ENCODE results near the gene FRAT2. TPM values are rescaled to one million over a fixed set of nuclear protein-coding genes. Genes with fewer than 3 reads are reported as not detected.

The FRAT2 gene
- total and polyA plus RNA-seq, 5 experiments from 2014 or later, result 9.3 to 30.6 (median 27.4) TPM

DNA sequence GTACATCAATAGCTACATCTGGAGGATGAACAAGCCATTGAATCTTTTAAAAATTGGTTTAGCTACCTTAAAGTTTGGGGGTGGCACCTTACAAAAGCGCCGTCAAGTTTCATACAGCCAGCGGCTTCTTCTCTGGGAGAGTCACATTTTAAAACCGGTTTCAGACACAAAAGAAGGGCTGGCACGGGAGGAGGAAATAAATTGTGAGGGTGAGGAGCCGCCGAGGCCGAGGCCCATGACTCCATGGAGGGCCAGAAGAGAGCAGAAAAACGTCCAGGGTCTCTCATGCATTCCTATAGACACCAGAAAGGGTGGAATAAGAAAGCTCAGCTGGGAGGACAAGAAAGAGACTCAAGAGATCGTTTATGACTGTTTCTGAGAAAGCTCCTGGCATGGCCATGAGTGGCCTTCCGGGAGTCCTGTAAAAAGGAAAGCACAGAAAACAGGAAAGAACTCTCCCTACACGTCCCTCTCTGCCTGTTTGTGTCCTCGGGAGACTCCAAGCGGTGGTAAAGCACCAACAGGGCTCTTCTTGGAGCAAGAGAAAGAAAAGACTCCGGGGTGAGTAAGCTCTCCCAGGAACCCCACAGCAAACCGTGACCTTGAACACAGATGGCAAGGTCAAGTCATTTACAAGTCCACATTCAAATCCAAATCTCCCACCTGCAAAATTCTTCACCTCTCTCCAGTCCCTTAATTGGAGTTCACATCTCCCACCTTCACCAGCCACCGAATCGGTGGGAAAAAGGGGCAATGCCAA lies 1.8 kb downstream of the FRAT2 start:
- Mint-ChIP-seq H3K4me3 (peak overlapping the region; percentile 87 to 98 (median 92)), H3K27ac (peak overlapping the region; percentile 87 to 97 (median 96)), H3K4me1 (peaks cover 31 to 65% (median 51%) of the 10 kb centered on the region in 4 donors), H3K27me3 (no peaks in the 10 kb centered on the region), H3K9me3 (no peaks in the 10 kb centered on the region), H3K36me3 (peaks cover 0 to 38% (median 9%) of the 10 kb centered on the region in 3 donors)
- POLR2A ChIA-PET, result interaction anchor here (0.7 to 7.6 kb wide), 6 partner anchors 11 to 54 kb away, joined by 3 to 179 read pairs (median 4); partner anchors contain the start of gene FRAT1
- no peak for DNase-seq
- no peak for ATAC-seq

DNA sequence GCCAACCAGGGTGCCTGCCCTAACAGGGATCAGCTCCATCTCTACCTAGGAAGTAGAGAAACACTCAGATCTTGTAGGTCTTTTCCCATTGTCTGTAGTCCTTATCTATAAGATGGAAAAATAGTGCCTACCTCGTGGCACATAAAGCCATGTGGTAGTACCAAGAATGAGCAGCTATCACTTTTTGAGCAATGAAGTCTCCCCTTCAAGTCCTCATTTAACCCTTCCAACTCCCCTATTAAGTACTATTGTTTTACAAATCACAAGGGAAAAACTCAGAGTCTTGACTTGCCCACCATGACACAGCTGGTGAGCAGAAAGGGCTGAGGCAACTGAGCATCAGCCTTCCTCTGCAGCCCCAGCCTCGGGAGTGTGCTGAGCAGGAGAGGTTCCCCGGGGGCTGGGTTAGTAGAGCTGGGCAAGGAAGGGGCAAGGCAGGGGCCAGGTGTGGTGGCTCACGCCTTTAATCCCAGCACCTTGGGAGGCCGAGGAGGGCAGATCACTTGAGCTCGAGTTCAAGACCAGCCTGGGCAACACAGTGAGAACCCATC lies 3.3 kb downstream of the FRAT2 start:
- no peaks in the 10 kb centered on the region for H3K27me3 Mint-ChIP-seq
- peak overlapping the region in 9 of 10 donors; percentile 2 to 97 (median 67) for H3K27ac Mint-ChIP-seq
- peaks cover 35 to 75% (median 58%) of the 10 kb centered on the region in 4 donors for H3K4me1 Mint-ChIP-seq
- DNase-seq, result no peak
- no peak for ATAC-seq
- no peaks in the 10 kb centered on the region for H3K9me3 Mint-ChIP-seq
- POLR2A ChIA-PET, result interaction anchor here (0.7 to 7.6 kb wide), 4 partner anchors 11 to 262 kb away, joined by 3 to 179 read pairs (median 4); partner anchors contain the start of gene FRAT1
- H3K4me3 Mint-ChIP-seq, result peak overlapping the region; percentile 61 to 98 (median 92)
- peaks cover 0 to 39% (median 9%) of the 10 kb centered on the region in 3 donors for H3K36me3 Mint-ChIP-seq

DNA sequence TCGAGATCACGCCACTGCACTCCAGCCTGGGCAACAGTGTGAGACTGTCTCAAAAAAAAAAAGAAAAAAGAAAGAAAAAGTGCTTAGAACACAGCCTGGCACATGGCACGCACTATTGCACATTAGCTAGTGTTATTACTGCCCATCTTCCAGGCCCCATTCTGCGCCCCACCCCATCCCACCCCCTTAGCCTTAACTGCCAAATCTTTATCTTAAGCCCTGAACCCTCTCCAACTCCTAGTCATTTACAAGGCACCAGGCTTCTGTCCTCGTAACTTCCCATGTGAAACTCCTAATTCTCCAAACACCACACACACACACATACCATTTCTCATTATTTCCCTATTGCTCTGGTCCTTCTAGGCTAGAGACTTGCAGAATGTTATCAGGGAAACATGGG lies 4.8 kb downstream of the FRAT2 start:
- Mint-ChIP-seq H3K4me3 (peak overlapping the region in 3 of 10 donors; percentile 3 to 54 (median 14)), H3K36me3 (peaks cover 0 to 41% (median 9%) of the 10 kb centered on the region in 3 donors)

DNA sequence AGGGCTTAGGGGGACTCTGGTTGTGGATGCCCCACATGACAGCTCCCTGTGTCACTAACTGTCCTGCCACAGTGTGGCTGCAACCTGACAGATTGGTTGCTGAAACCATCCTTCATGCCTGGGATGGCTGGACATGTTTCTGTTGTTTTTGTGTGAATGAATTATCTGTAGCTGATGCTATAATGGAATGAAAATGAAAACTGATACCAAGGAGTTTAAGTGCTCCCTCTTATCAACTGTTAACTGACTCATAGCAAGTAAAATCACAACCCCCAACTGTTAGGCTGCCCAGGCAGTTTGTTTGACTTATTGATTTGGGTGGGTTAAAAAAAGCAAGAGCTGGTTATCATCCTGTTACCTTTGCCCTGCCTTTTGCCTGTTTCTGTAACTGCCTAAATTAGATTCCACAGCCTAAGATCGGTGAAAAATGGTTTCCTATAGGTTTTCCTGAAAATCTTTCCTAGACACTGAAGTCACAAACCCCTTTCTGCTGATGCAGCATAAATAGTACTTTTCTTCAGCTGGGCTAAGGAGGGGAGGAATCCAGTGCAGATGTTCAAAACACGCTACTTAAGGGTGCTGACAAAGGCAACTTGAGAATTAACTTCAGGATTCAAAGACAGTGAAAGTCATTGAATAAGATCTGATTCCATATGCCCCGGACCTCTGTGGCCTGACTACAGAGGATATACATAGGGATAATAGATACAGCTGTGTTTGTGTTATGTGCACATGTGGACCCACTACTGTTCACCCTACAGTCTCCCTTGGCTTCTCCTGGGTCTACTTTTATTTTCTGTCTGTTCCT lies 5.7 kb downstream of the FRAT2 start:
- Mint-ChIP-seq H3K4me1 (peaks cover 38 to 74% (median 58%) of the 10 kb centered on the region in 4 donors), H3K27ac (peak overlapping the region in 8 of 10 donors; percentile 10 to 82 (median 58)), H3K4me3 (no peak overlapping the region), H3K36me3 (peaks cover 0 to 41% (median 9%) of the 10 kb centered on the region in 3 donors), H3K9me3 (no peaks in the 10 kb centered on the region), H3K27me3 (no peaks in the 10 kb centered on the region)
- POLR2A ChIA-PET, result interaction anchor here (7.6 kb wide), 1 partner anchor 9 kb away, joined by 179 read pairs; the partner anchor contains the start of gene FRAT1
- ATAC-seq, result no peak
- no peak for DNase-seq

More for the DNA sequence above, 4.8 kb downstream of the FRAT2 start:
- Mint-ChIP-seq H3K4me1 (peaks cover 38 to 74% (median 58%) of the 10 kb centered on the region in 4 donors), H3K27ac (peak overlapping the region in 6 of 10 donors; percentile 12 to 86 (median 62)), H3K9me3 (no peaks in the 10 kb centered on the region), H3K27me3 (no peaks in the 10 kb centered on the region)
- POLR2A ChIA-PET, result interaction anchor here (7.6 kb wide), 1 partner anchor 10 kb away, joined by 179 read pairs; the partner anchor contains the start of gene FRAT1
- ATAC-seq (no peak), DNase-seq (no peak)

DNA sequence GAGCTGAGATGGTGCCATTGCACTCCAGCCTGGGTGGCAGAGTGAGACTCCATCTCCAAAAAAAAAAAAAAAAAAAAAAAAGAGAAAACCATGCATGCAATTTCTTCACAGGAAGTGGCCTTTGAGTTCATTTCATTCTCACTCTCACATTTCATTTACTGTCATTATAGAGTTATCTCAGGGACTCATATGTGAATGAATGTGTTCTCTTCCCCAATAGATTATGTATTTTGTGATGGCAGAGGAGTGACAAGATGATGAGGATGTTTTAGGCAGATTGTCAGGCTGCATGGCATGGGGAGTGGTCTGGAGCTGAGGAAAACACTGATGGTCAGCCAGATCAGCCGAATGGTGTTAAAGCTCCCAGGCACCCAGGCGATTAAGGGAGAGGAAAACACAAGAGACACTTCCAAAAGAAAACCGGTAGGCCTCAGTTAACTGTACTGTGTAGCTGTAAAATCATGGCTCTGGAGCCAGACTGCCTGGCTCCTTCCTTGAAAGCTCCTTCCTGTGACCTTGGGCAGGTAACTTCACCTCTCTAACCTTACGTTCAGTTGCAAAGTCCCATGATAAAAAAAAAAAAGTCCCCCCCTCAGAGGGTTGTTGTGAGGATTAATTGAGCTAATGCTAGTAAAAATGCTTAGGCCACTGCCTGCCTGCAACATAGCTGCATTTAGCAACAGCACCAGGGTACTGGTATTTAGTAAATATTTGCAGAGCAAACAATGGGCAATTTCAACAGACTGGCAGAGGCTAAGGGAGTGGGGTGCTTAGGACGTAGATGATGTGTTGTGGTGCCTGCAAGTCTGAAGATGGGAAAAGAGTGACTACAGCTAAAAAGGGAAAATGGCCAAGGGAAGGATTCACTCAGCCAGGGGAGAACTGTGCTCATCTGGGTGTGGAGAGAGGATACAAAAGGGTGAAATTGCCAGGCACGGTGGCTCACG lies 6.9 kb downstream of the FRAT2 start:
- no peak for ATAC-seq
- DNase-seq, result no peak
- no peak overlapping the region for H3K4me3 Mint-ChIP-seq
- peak overlapping the region; percentile 11 to 79 (median 52) for H3K27ac Mint-ChIP-seq
- no peaks in the 10 kb centered on the region for H3K9me3 Mint-ChIP-seq
- no peaks in the 10 kb centered on the region for H3K27me3 Mint-ChIP-seq
- H3K4me1 Mint-ChIP-seq, result peaks cover 30 to 71% (median 50%) of the 10 kb centered on the region in 4 donors
- POLR2A ChIA-PET, result interaction anchor here (7.6 kb wide), 1 partner anchor 8 kb away, joined by 179 read pairs; the partner anchor contains the start of gene FRAT1
- peaks cover 0 to 41% (median 6%) of the 10 kb centered on the region in 3 donors for H3K36me3 Mint-ChIP-seq

DNA sequence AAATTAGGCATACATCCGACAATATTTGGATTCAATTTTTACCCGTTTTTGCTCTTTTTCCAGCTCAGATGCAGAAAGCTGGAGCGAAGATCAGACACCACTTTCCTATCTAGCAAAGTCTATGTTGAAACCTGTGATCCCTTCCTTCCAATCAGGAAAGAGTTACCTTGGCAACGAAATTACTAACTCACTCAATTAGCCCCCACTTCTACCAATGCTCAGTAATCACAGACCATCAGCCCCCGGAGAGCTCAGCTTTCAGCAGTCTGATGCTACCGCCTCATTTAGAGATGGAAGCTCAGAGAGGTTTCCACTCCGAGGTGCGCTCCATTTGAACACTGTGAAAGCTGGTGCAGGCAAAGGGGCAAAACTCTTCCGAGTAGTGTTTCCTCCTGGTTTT lies 8.8 kb downstream of the FRAT2 start:
- Mint-ChIP-seq H3K27ac (peak overlapping the region in 4 of 10 donors; percentile 29 to 71 (median 42)), H3K9me3 (no peaks in the 10 kb centered on the region), H3K4me3 (no peak overlapping the region), H3K27me3 (no peaks in the 10 kb centered on the region), H3K36me3 (peaks cover 0 to 27% (median 4%) of the 10 kb centered on the region in 3 donors), H3K4me1 (peaks cover 27 to 68% (median 48%) of the 10 kb centered on the region in 4 donors)
- POLR2A ChIA-PET, result interaction anchor here (1.0 to 1.2 kb wide), 2 partner anchors 24 to 92 kb away, joined by 3 to 5 read pairs; no protein-coding TSS in a partner anchor
- no peak for ATAC-seq
- no peak for DNase-seq

DNA sequence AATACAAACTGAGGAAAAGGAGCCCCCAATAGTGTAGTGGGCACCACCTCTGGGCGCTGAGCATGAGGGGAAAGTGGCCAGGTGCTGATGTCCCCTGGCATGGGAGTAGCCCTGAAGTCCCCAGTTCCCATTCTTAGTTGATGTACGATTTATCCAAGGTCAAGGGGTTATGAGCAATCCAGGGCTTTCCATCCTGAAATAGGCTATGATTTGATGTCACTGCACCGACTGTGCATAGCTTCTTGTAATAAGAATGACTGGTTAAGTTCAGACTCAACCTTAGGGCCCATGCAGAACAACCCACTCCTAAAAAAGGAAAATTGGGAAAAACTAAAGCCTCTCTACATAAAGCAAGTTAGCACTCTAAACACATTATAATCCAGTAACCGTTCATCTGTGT lies 11.0 kb downstream of the FRAT2 start:
- H3K9me3 Mint-ChIP-seq, result no peaks in the 10 kb centered on the region
- DNase-seq (no peak), ATAC-seq (no peak)
- POLR2A ChIA-PET, result interaction anchor here (8.5 kb wide), 1 partner anchor 8 kb away, joined by 179 read pairs; the partner anchor contains the start of gene FRAT2
- H3K36me3 Mint-ChIP-seq, result peaks cover 0 to 9% (median 0%) of the 10 kb centered on the region in 3 donors
- H3K27ac Mint-ChIP-seq, result no peak overlapping the region
- peaks cover 0 to 1% (median 0%) of the 10 kb centered on the region in 5 donors for H3K27me3 Mint-ChIP-seq
- peak overlapping the region in 1 of 10 donors; percentile 22 for H3K4me3 Mint-ChIP-seq
- peaks cover 29 to 60% (median 46%) of the 10 kb centered on the region in 4 donors for H3K4me1 Mint-ChIP-seq

DNA sequence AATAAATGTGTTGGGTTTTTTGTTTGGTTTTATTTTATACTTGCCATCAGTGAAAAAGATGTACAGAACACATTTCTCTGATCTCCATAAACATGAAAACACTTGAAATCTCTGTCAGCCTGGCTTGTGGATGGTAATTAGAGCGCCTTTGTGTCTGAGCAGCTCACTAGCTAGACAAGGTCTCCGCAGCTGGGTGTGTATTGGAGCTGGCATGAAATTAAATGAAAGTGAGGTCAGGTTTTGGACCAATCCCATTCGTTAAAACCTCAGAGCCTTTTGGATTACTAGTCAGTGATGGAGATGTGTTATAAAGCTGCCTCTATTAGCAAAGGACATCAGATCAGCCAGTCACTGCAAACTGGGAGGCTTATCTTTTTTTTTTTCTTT lies 12.7 kb downstream of the FRAT2 start:
- Mint-ChIP-seq H3K27ac (peak overlapping the region in 7 of 10 donors; percentile 29 to 95 (median 87)), H3K4me3 (peak overlapping the region; percentile 84 to 96 (median 92)), H3K9me3 (no peaks in the 10 kb centered on the region), H3K27me3 (peaks cover 0 to 1% (median 0%) of the 10 kb centered on the region in 5 donors), H3K36me3 (peaks cover 0 to 2% (median 0%) of the 10 kb centered on the region in 3 donors), H3K4me1 (peaks cover 22 to 50% (median 36%) of the 10 kb centered on the region in 4 donors)
- ATAC-seq, result no peak
- POLR2A ChIA-PET, result interaction anchor here (8.5 kb wide), 1 partner anchor 10 kb away, joined by 179 read pairs; the partner anchor contains the start of gene FRAT2
- no peak for DNase-seq

DNA sequence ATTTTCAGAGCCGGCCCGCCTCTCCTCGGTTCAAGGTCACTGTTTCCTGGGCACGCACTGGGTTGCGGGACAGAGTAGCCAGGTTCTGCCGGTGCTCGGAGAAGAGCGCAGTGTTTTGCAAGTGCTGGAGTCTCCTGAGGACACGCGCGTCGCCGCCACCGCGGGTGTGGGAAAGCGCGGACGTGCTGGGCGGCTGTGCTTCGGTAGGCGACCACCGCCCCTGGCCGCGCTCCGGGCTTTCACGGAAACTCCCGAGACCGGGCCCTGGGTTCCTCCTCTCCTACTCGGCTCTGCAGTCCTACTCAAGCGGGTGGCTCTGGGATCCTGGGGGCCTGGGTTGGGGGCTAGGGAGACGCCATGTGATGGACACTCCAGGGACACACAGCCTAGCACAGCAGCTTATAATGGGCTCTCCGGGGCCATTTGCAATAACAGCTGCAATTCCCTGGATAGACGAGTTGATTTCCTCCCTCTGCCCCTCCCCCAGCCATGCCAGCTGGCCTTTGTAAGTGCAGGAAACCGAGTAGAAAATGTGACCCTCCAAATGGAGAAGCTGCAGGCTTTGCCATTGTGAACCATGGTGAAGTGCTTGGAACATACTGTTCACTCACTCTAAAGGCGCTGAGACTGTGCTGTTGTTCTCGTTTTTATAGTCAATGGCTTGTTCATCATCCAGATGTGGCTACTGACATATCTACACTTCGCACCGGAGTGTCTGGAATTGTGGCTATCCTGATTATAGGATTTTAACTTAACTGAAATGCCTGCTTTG lies 13.3 kb downstream of the FRAT2 start:
- Mint-ChIP-seq H3K27ac (peak overlapping the region; percentile 91 to 96 (median 95)), H3K4me1 (peaks cover 22 to 45% (median 35%) of the 10 kb centered on the region in 4 donors), H3K9me3 (no peaks in the 10 kb centered on the region), H3K36me3 (peaks cover 0 to 2% (median 0%) of the 10 kb centered on the region in 3 donors), H3K27me3 (peaks cover 0 to 1% (median 0%) of the 10 kb centered on the region in 5 donors), H3K4me3 (peak overlapping the region; percentile 84 to 96 (median 92))
- DNase-seq (peak in 4 of 10 donors; percentile 12 to 29 (median 21)), ATAC-seq (no peak)
- POLR2A ChIA-PET, result interaction anchor here (3.2 to 8.5 kb wide), 2 partner anchors 11 to 30 kb away, joined by 24 to 179 read pairs; partner anchors contain the start of genes ARHGAP19 and FRAT2

DNA sequence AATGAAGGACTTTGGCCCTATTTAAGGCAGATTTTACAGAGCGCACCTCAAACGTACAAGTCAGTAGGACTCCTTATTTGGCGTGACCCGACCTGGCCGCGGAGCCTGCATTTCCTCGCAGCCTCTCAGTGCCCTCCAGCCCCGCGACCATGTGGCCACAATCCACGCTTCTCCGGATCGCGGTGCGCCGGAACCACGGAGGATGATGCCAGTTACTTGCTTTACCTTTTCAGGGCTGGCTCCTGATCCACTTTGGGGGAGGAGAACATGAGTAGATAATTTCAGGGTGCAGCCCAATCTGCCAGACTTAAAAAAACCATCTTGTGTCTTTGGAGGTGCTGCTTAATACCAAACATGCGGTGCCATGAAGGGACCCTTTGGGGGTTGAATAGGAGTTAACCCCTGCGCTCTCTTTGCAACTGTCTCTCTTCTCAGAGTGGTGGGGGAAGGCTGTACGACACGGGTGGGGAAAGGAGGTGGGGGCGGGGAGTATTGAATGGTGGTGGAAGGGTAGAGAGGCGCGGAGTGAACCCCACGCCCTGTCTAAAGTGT lies 14.0 kb downstream of the FRAT2 start:
- Mint-ChIP-seq H3K27me3 (peaks cover 0 to 1% (median 0%) of the 10 kb centered on the region in 5 donors), H3K4me3 (peak overlapping the region; percentile 84 to 96 (median 92)), H3K4me1 (peaks cover 19 to 41% (median 33%) of the 10 kb centered on the region in 4 donors), H3K9me3 (no peaks in the 10 kb centered on the region), H3K36me3 (no peaks in the 10 kb centered on the region), H3K27ac (peak overlapping the region; percentile 91 to 96 (median 95))
- DNase-seq (peak in 5 of 10 donors; percentile 10 to 64 (median 17)), ATAC-seq (peak; percentile 4 to 10)
- POLR2A ChIA-PET, result interaction anchor here (1.0 to 8.5 kb wide), 6 partner anchors 11 to 80 kb away, joined by 3 to 179 read pairs (median 8); partner anchors contain the start of genes ARHGAP19, FRAT2 and RRP12

All from naive thymus-derived CD8-positive, alpha-beta T cell (primary cell).